PC-9 (cell line): Measurements from ENCODE around the gene POGK.

Experiments
- EZH2 ChIP-seq: fragments of 200-600 bp; sonication (generic); IDR thresholded peaks from 2 replicates; pipeline ENCODE4 v1.8.0; 2017; ENCODE audit warnings: antibody characterized with exemption, low read depth
- TF ChIP-seq, protein P1 (sequence below): fragments of 200-600 bp; sonication (generic); conservative IDR thresholded peaks from 2 replicates; pipeline ENCODE4 v1.6.1; 2017; ENCODE audit warnings: mixed run types, antibody characterized with exemption, mild to moderate bottlenecking, moderate library complexity

DNA sequence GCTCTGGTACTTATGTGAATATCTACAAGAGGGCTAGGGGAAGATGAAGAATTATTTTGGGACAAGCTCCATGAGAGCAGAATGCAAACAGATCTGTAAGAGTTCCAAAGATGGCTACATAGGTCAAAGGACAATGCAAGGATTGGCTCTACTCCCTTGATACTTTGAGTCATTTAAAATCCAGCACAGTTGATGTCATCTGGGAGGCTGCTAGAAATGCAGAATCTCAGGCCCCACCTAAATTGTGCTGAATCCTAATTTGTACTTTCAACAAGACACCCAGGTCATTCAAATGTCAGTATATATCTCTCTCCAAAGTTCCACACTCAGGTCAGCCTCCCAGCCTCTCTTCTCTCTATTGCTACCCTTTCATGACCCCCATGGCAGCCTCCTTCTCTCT is 60.5 kb downstream of the POGK start:
- TF ChIP-seq, protein P1, sequence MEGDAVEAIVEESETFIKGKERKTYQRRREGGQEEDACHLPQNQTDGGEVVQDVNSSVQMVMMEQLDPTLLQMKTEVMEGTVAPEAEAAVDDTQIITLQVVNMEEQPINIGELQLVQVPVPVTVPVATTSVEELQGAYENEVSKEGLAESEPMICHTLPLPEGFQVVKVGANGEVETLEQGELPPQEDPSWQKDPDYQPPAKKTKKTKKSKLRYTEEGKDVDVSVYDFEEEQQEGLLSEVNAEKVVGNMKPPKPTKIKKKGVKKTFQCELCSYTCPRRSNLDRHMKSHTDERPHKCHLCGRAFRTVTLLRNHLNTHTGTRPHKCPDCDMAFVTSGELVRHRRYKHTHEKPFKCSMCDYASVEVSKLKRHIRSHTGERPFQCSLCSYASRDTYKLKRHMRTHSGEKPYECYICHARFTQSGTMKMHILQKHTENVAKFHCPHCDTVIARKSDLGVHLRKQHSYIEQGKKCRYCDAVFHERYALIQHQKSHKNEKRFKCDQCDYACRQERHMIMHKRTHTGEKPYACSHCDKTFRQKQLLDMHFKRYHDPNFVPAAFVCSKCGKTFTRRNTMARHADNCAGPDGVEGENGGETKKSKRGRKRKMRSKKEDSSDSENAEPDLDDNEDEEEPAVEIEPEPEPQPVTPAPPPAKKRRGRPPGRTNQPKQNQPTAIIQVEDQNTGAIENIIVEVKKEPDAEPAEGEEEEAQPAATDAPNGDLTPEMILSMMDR: no peak
- TF ChIP-seq EZH2: no peak
